HG02970 (cell line): ENCODE data around the gene ASCL4.

Experiments
- ATAC-seq: cut with Tn5 transposase; IDR thresholded peaks from one replicate; pipeline ENCODE4 v1.9.1; 2021; ENCODE audit warnings: mild to moderate bottlenecking, moderate library complexity, moderate number of reproducible peaks; ENCODE audit not compliant: unreplicated experiment, low FRiP score

The ASCL4 gene

GRCh38 chr12:107776171-107776570 lies 1.7 kb downstream of the ASCL4 start:
- no peak for ATAC-seq

- ATAC-seq = no peak
Measured at GRCh38 chr12:107778383-107779025, 4.0 kb downstream of the ASCL4 start.

GRCh38 chr12:107779077-107779831 lies 4.8 kb downstream of the ASCL4 start:
- ATAC-seq = no peak

- no peak for ATAC-seq
Measured at GRCh38 chr12:107780298-107780697, 5.8 kb downstream of the ASCL4 start.

DNA sequence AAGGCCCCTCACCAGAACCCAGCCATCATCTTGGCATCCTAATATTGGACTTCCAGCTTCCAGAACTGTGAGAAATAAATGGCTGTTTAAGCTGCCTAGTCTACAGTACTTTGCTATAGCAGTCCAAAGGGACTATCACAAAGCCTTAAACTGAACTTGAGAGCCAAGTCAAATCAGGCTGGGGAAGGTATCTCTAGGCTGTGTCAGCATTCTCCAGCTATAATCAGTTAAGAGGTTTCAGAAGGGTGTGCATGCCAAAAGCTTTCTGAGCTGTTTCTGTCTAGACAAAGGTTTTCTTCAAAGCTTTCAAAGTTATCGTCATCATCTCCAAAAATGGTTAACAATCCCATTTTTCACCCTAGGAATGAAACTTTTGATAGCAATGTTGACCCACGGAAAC lies 7.6 kb downstream of the ASCL4 start:
- ATAC-seq = no peak

GRCh38 chr12:107783406-107784376 lies 9.2 kb downstream of the ASCL4 start:
- ATAC-seq = no peak

- no peak for ATAC-seq
Measured at GRCh38 chr12:107788281-107788680, 13.8 kb downstream of the ASCL4 start.

DNA sequence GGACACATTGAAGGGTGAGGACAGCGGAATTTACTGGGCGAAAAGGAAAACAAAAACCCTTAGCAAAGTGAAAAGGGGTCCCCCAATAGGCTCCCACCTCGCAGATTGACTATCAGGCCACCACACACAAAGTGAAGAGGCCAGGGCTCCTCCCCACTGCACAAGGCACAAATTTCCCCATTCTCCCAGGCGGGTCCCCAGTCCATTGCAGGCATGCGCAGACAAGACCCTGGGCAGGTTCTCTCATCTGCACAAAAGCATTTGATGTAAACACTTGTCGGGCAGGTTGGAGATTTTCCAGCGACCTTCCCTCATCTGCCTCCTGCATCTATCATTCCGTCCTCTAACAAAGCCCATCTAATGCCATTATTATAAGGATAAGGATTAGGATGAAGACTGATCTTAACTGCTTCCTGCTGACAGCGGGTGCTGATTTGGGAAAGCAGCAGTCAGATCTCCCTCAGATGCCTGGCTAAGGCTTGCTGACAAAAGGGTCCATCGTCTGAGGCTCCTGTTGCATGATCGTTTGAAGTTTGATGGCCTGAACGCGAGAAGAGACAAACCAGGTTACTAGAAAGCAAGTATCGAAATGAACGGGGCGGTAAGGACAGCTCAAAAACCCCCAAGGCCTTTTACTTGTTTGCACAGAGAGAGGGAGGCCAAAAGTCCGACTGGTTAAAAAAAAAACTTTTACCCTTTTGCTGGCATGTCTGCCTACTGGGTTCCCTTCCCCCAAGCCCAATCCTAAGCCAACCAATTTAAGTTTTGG lies 14.4 kb downstream of the ASCL4 start:
- no peak for ATAC-seq

GRCh38 chr12:107791465-107792089 lies 17.1 kb downstream of the ASCL4 start:
- no peak for ATAC-seq

GRCh38 chr12:107794451-107794850 lies 19.9 kb downstream of the ASCL4 start:
- no peak for ATAC-seq

DNA sequence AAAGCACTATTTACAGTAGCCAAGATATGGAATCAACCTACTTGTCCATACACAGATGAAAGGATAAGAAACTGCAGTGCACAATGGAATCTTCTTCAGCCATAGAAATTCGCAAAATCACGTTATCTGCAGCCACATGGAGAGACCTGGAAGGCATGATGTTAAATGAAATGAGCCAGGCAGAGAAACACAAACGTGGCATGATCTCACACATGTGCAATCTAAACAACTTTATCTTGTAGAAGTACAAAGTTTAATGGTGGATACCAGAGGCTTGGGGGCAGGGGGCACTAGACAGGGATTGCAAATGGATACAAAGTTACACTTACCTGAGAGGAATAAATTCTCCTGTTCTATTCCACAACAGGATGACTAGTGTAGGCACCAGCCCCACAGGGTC lies 24.1 kb downstream of the ASCL4 start:
- no peak for ATAC-seq

DNA sequence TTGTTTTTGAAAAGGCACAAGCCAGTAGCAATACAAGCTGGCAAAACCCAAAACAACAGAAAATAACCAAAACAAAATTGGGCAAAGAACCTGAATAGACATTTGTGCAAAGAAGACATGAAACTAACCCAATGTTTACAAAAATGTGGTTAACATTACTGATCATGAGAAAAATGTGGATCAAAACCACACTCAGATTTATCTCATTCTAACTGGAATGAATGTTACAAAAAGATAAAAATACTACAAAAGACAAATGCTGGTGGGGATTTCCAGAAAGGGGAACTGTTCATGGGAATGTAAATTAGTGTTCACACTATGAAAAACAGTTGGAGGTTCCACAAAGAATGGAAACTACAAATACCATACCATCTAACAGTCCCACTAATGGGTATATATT lies 26.6 kb downstream of the ASCL4 start:
- no peak for ATAC-seq

- no peak for ATAC-seq
Measured at GRCh38 chr12:107803092-107803491, 28.6 kb downstream of the ASCL4 start.

DNA sequence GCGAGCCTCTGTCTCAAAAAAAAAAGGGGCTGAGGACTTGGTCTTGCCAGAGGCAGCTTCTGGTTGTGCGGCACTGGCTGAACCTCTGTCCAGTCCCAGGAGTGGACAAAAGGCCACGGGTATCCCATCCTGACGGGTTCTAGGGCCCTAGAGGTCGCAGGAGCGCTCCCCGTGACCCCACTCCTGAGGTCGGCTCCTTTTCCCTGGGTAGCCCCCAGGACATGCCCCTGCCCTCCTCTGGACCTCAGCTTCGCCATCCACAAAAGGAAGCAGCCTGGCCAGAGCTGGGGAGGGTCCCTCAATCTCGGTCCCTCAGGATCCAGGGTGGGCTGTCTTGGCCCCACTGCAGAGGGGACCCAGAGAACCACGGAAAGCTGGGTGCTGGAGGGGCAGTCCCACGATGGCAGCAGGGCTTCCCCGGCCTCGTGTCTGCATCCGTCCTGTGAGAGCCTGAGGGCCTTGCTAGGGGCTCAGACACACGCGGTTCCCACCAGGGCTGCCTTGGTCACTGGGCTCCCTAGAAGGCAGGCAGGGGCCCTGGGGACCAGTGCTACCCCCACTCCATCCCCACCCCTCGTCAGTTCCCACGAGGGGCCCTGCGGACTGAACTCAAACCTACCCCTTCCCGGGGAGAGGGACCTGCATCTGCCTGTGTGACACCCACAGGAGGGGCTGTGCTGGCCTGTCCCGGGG lies 31.1 kb downstream of the ASCL4 start:
- ATAC-seq = no peak

GRCh38 chr12:107807471-107808150 lies 33.1 kb downstream of the ASCL4 start:
- no peak for ATAC-seq

DNA sequence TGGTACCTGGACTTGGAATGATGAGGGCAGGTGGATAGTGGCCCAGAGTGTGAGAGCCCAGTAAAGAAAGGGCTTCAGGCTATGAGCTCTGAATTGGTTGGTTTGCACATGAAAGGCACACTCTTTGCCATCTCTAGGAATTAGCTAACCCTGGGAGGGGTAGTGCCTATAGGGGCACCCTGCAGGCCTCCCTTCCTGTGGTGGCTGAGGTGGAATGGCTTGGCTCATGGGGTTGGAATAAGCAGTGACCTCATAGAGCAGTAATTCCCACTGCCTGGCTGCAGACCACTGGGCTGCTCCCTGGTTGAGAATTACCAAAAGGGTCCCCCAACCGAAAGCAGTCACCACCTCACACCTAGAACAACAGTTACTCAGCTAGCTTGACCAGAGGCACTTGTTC lies 42.7 kb downstream of the ASCL4 start:
- no peak for ATAC-seq

DNA sequence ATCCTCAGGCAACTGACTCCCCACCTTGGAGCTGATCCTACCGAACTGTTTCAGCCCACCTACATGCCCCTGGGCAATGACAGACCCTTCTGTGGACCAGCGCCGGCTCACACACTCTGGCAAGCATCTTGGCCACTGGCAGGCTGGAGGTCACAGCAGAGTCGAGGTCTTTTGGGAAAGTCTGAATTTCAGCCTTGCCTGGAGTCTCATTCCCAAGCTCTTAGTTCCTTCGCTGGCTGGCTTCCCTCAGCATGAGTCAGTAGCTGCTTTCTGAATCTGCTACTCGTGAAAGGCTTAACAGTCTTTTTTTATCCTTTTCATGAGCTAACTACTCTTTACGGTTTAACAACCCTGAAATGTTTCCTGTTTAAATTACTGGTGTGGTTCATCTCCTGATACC lies 44.5 kb downstream of the ASCL4 start:
- ATAC-seq = no peak

DNA sequence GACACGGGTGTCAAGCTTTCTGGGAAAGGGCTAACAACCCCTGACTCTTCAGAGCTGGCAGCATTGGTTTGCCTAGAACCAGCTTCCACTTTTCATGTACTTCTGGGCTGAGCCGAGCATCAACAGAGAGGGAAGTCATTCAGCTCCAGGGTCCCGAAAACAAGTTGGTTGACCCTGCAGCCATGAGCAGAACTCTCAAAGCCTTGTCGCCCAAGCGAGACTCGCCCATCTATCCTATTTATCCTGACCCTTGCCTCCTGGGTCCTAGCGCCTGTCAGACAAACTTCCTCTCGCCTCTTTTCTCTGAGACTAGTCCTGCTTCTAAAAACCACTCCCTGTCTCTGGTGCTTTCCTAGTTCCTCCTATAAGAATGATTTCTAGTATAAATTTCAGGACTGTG lies 47.9 kb downstream of the ASCL4 start:
- no peak for ATAC-seq
